Duodenal mucosa (tissue), 2 donors: ENCODE results near the gene AKAP9.
A peak's percentile ranks its signal among the peaks of the same experiment; 100 is the strongest.
"Not testable (repeated sequence)": the region's sequence is repeated elsewhere in the genome, so short reads cannot be mapped to it uniquely, and the experiment has no call there.

Experiments used
- H3K27ac ChIP-seq: one replicate; pipeline ENCODE4 v1.7.0; 2013; ENCODE audit warnings: low read depth, low read length
- H3K27me3 ChIP-seq, 2 donors: one replicate each; pipeline ENCODE4 v1.7.0; 2013; ENCODE audit warnings: low read length in 2 of 2, control low read depth in 1 of 2; ENCODE audit not compliant: insufficient read depth in 2 of 2, control insufficient read depth in 1 of 2
- H3K36me3 ChIP-seq, 2 donors: one replicate each; pipeline ENCODE4 v1.7.0; 2013; ENCODE audit warnings: low read length in 2 of 2, control low read depth in 1 of 2; ENCODE audit not compliant: insufficient read depth in 2 of 2, control insufficient read depth in 1 of 2
- H3K4me1 ChIP-seq, 2 donors: one replicate each; pipeline ENCODE4 v1.7.0; 2013; ENCODE audit warnings: low read length in 2 of 2, control low read depth in 1 of 2; ENCODE audit not compliant: insufficient read depth in 2 of 2, control insufficient read depth in 1 of 2
- H3K4me3 ChIP-seq, 2 donors: one replicate each; pipeline ENCODE4 v1.7.0; 2013; ENCODE audit warnings: low read length in 2 of 2, low read depth in 1 of 2
- H3K9ac ChIP-seq, 2 donors: one replicate each; pipeline ENCODE4 v1.7.0; 2013; ENCODE audit warnings: low read length in 2 of 2, low read depth in 1 of 2
- H3K9me3 ChIP-seq, 2 donors: one replicate each; pipeline ENCODE4 v1.7.0; 2013; ENCODE audit warnings: low read length in 2 of 2, control low read depth in 1 of 2; ENCODE audit not compliant: control insufficient read depth in 1 of 2

Gene AKAP9

GRCh38 chr7:92102862-92103261 is 162.2 kb downstream of the AKAP9 start:
- H3K4me3 ChIP-seq, H3K27me3 ChIP-seq, H3K9me3 ChIP-seq, H3K9ac ChIP-seq, H3K4me1 ChIP-seq, H3K27ac ChIP-seq: not testable (repeated sequence)
- H3K36me3 ChIP-seq = peaks cover 13 to 71% of the 10 kb centered on the region in 2 donors

- Histone ChIP-seq H3K27me3 (no peaks in the 10 kb centered on the region), H3K36me3 (peaks cover 28 to 55% of the 10 kb centered on the region in 2 donors), H3K27ac (no peak overlapping the region)
These were observed 168.2 kb downstream of the AKAP9 start for GRCh38 chr7:92108821-92109220.

DNA sequence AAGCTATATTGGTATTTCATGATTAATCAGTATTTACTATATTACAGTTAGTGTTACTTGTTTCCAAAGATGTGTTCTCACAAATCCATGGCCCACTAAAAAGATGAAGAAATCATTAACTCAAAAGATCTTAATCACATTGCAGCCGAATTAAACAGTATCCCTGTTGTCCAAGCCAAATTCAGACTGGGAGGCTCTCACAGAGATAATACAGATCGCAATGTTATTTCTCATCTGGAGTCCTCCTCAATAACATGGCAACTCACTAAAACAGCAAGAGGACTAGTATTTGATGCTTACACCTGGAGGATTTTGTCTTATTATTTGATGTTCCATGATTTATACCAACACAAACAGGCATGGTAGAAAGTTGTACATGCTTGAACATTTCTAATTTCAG is 170.2 kb downstream of the AKAP9 start:
- Histone ChIP-seq H3K27me3 (no peaks in the 10 kb centered on the region), H3K9ac (no peak overlapping the region), H3K4me3 (no peak overlapping the region), H3K4me1 (no peaks in the 10 kb centered on the region), H3K27ac (no peak overlapping the region), H3K36me3 (peaks cover 23 to 55% of the 10 kb centered on the region in 2 donors), H3K9me3 (no peaks in the 10 kb centered on the region)

More at GRCh38 chr7:92108821-92109220, 168.2 kb downstream of the AKAP9 start:
- Histone ChIP-seq H3K9ac (no peak overlapping the region), H3K4me1 (no peaks in the 10 kb centered on the region), H3K9me3 (no peaks in the 10 kb centered on the region), H3K4me3 (no peak overlapping the region)

DNA sequence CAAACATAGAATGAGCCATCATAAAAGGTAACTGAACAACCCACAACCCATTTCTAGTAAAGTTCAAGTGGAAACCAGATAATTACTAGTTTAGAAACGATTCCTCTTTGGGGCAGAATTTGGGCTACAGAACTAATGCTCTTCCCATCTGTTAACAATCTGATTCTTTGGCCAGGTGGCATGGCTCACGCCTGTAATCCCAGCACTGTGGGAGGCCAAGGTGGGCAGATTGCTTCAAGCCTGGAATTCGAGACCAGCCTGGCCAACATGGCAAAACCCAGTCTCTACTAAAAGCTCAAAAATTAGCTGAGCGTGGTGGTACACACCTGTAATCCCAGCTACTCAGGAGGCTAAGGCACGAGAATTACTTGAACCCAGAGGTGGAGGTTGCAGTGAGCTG is 175.2 kb downstream of the AKAP9 start:
- peaks cover 12 to 63% of the 10 kb centered on the region in 2 donors for H3K36me3 ChIP-seq
- H3K4me3 ChIP-seq = no peak overlapping the region
- H3K4me1 ChIP-seq = no peaks in the 10 kb centered on the region
- H3K9ac ChIP-seq = no peak overlapping the region
- no peak overlapping the region for H3K27ac ChIP-seq
- H3K9me3 ChIP-seq = no peaks in the 10 kb centered on the region
- H3K27me3 ChIP-seq = no peaks in the 10 kb centered on the region

DNA sequence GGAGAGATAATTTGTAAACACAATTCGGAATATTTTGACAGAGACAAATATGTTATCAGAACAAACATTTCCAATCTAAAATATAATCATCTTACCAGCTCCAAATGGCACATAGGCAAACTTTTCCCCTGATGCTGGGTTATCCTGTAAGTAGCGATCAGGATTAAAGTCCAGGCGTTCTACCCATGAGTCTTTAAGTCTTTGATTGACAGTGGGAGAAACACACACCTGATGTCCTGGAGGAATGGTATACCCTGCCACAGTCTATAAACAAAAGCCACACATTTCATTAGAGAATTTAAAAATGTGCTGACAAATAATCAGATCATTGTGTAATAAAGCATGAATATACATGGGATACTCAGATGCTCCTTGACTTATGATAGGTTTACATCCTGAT is 176.3 kb downstream of the AKAP9 start:
- no peak overlapping the region for H3K9ac ChIP-seq
- peaks cover 7 to 69% of the 10 kb centered on the region in 2 donors for H3K36me3 ChIP-seq
- H3K27ac ChIP-seq = no peak overlapping the region
- H3K9me3 ChIP-seq = no peaks in the 10 kb centered on the region
- no peak overlapping the region for H3K4me3 ChIP-seq
- no peaks in the 10 kb centered on the region for H3K27me3 ChIP-seq
- H3K4me1 ChIP-seq = no peaks in the 10 kb centered on the region

- Histone ChIP-seq H3K9me3 (no peaks in the 10 kb centered on the region), H3K4me1 (no peaks in the 10 kb centered on the region), H3K36me3 (peaks cover 17 to 82% of the 10 kb centered on the region in 2 donors), H3K27ac (no peak overlapping the region), H3K4me3 (no peak overlapping the region), H3K9ac (no peak overlapping the region), H3K27me3 (no peaks in the 10 kb centered on the region)
These were observed 178.6 kb downstream of the AKAP9 start for GRCh38 chr7:92119213-92119759.

GRCh38 chr7:92121681-92122080 is 181.0 kb downstream of the AKAP9 start:
- Histone ChIP-seq H3K9me3 (no peaks in the 10 kb centered on the region), H3K36me3 (peaks cover 25 to 84% of the 10 kb centered on the region in 2 donors), H3K9ac (no peak overlapping the region), H3K4me3 (no peak overlapping the region), H3K27ac (no peak overlapping the region), H3K4me1 (no peaks in the 10 kb centered on the region), H3K27me3 (no peaks in the 10 kb centered on the region)

- no peaks in the 10 kb centered on the region for H3K9me3 ChIP-seq
- no peaks in the 10 kb centered on the region for H3K27me3 ChIP-seq
- peaks cover 15 to 46% of the 10 kb centered on the region in 2 donors for H3K36me3 ChIP-seq
- H3K27ac ChIP-seq = no peak overlapping the region
- H3K4me1 ChIP-seq = peaks cover 22 to 24% of the 10 kb centered on the region in 2 donors
- H3K9ac ChIP-seq = no peak overlapping the region
- H3K4me3 ChIP-seq = no peak overlapping the region
These were observed 190.4 kb downstream of the AKAP9 start for GRCh38 chr7:92131093-92131492.

- no peak overlapping the region for H3K9ac ChIP-seq
- no peak overlapping the region for H3K27ac ChIP-seq
- peaks cover 15 to 39% of the 10 kb centered on the region in 2 donors for H3K36me3 ChIP-seq
- H3K4me1 ChIP-seq = peaks cover 22 to 24% of the 10 kb centered on the region in 2 donors
- H3K27me3 ChIP-seq = no peaks in the 10 kb centered on the region
- H3K9me3 ChIP-seq = no peaks in the 10 kb centered on the region
- peak overlapping the region in 1 of 2 donors; percentile 91 for H3K4me3 ChIP-seq
These were observed 191.2 kb downstream of the AKAP9 start for GRCh38 chr7:92131764-92132330.

DNA sequence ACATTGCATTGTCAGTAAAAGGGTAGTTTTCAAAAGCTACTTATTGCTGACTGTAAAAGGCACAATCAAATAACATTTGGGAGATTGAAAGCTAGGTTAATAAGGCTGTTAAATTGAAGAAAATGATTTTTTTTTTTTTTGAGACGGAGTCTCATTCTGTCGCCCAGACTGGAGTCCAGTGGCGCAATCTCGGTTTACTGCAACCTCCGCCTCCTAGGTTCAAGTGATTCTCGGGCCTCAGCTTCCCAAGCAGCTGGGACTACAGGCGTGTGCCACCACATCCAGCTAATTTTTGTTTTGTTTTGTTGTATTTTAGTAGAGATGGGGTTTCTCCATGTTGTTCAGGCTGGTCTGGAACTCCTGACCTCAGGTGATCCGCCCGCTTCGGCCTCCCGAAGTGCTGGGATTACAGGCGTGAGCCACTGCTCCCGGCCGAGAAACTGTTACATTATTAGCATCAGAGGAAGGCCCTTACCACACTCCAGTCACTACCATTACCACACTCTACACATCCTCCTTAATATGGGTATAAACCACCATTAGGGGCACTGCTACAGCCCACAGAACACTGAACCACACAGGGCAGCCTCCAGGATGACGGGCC is 192.6 kb downstream of the AKAP9 start:
- peak overlapping the region; percentile 86 to 99 for H3K9ac ChIP-seq
- H3K36me3 ChIP-seq = peaks cover 10 to 25% of the 10 kb centered on the region in 2 donors
- peaks cover 22 to 24% of the 10 kb centered on the region in 2 donors for H3K4me1 ChIP-seq
- H3K4me3 ChIP-seq = peak overlapping the region; percentile 82 to 91
- H3K27ac ChIP-seq = peak overlapping the region; percentile 98
- H3K9me3 ChIP-seq = no peaks in the 10 kb centered on the region
- H3K27me3 ChIP-seq = no peaks in the 10 kb centered on the region
